Naive B cell (primary cell): Measurements from ENCODE around the gene CELF2. TPM values are rescaled to one million over a fixed set of nuclear protein-coding genes. Genes with fewer than 3 reads are reported as not detected.

ENCODE experiments used
- ATAC-seq, 2 donors: fragments of 150-1000 bp; cut with Tn5 transposase; 2 replicates each; pipeline ENCODE4 v1.10.0; 2021; ENCODE audit warnings: low read depth in 2 of 2, mild to moderate bottlenecking in 2 of 2, moderate library complexity in 2 of 2
- DNase-seq: peaks from one replicate; pipeline ENCODE4 v3.0.0; 2022
- H3K27ac Mint-ChIP-seq, 6 donors: one replicate each; pipeline ENCODE4 v1.8.0; 2020 to 2022; ENCODE audit warnings: mild to moderate bottlenecking in 6 of 6, mixed read lengths in 6 of 6, moderate library complexity in 5 of 6, inconsistent platforms in 2 of 6
- H3K27me3 Mint-ChIP-seq, 3 donors: one replicate each; pipeline ENCODE4 v1.8.0; 2021 to 2022; ENCODE audit warnings: mixed read lengths in 3 of 3, mild to moderate bottlenecking in 1 of 3
- H3K36me3 Mint-ChIP-seq, 2 donors: one replicate each; pipeline ENCODE4 v1.8.0; 2020 to 2022; ENCODE audit warnings: mixed read lengths in 2 of 2, inconsistent platforms in 1 of 2, mild to moderate bottlenecking in 1 of 2
- H3K4me1 Mint-ChIP-seq, 3 donors: one replicate each; pipeline ENCODE4 v1.8.0; 2020 to 2022; ENCODE audit warnings: mixed read lengths in 3 of 3, inconsistent platforms in 1 of 3, mild to moderate bottlenecking in 1 of 3, moderate library complexity in 1 of 3
- H3K4me3 Mint-ChIP-seq, 8 donors: one replicate each; pipeline ENCODE4 v1.8.0; 2020 to 2022; ENCODE audit warnings: mild to moderate bottlenecking in 8 of 8, mixed read lengths in 8 of 8, moderate library complexity in 8 of 8, inconsistent platforms in 2 of 8
- H3K9me3 Mint-ChIP-seq, 7 donors: one replicate each; pipeline ENCODE4 v1.8.0; 2020 to 2022; ENCODE audit warnings: mixed read lengths in 7 of 7, mild to moderate bottlenecking in 5 of 7, inconsistent platforms in 2 of 7, moderate library complexity in 1 of 7
- polyA plus RNA-seq, 6 donors: library from polyadenylated mRNA; unstranded; fragments of 300-500 nt; fragmentation: Illumina TruSeq; gene quantifications; one replicate each; pipeline ENCODE4 v1.2.3, GENCODE V29; 2021; ENCODE audit warnings: low read depth in 6 of 6

Gene CELF2
- polyA plus RNA-seq, 6 donors from 2014 or later, result 127 to 186 (median 141) TPM

GRCh38 chr10:11318826-11319598, 301.3 kb downstream of the CELF2 start:
- no peak for ATAC-seq
- Mint-ChIP-seq H3K9me3 (no peaks in the 10 kb centered on the region), H3K4me1 (peaks cover 8 to 12% (median 9%) of the 10 kb centered on the region in 3 donors), H3K27me3 (no peaks in the 10 kb centered on the region), H3K4me3 (no peak overlapping the region), H3K36me3 (peaks cover 32 to 54% of the 10 kb centered on the region in 2 donors), H3K27ac (peak overlapping the region in 4 of 6 donors; percentile 11 to 88 (median 56))
- DNase-seq, result no peak

- H3K27me3 Mint-ChIP-seq, result no peaks in the 10 kb centered on the region
- ATAC-seq, result no peak
- H3K4me1 Mint-ChIP-seq, result peaks cover 4 to 12% (median 8%) of the 10 kb centered on the region in 3 donors
- peak overlapping the region in 4 of 6 donors; percentile 38 to 67 (median 54) for H3K27ac Mint-ChIP-seq
- DNase-seq, result no peak
- H3K9me3 Mint-ChIP-seq, result no peaks in the 10 kb centered on the region
- H3K4me3 Mint-ChIP-seq, result no peak overlapping the region
- H3K36me3 Mint-ChIP-seq, result peaks cover 24 to 46% of the 10 kb centered on the region in 2 donors
Observed at GRCh38 chr10:11319990-11320602, 302.4 kb downstream of the CELF2 start.

GRCh38 chr10:11320809-11321520, 303.3 kb downstream of the CELF2 start:
- Mint-ChIP-seq H3K36me3 (peaks cover 23 to 45% of the 10 kb centered on the region in 2 donors), H3K4me3 (peak overlapping the region in 1 of 8 donors; percentile 4), H3K27me3 (no peaks in the 10 kb centered on the region), H3K9me3 (no peaks in the 10 kb centered on the region), H3K4me1 (peaks cover 4 to 12% (median 12%) of the 10 kb centered on the region in 3 donors), H3K27ac (peak overlapping the region in 4 of 6 donors; percentile 37 to 93 (median 72))
- DNase-seq, result no peak
- ATAC-seq, result no peak

GRCh38 chr10:11322698-11323097, 305.0 kb downstream of the CELF2 start:
- Mint-ChIP-seq H3K27ac (peak overlapping the region in 3 of 6 donors; percentile 15 to 47 (median 29)), H3K4me3 (no peak overlapping the region), H3K27me3 (no peaks in the 10 kb centered on the region), H3K4me1 (peaks cover 8 to 19% (median 15%) of the 10 kb centered on the region in 3 donors), H3K36me3 (peaks cover 23 to 49% of the 10 kb centered on the region in 2 donors), H3K9me3 (no peaks in the 10 kb centered on the region)
- ATAC-seq, result no peak
- no peak for DNase-seq

- ATAC-seq, result no peak
- no peaks in the 10 kb centered on the region for H3K27me3 Mint-ChIP-seq
- no peaks in the 10 kb centered on the region for H3K9me3 Mint-ChIP-seq
- H3K4me3 Mint-ChIP-seq, result no peak overlapping the region
- peaks cover 11 to 15% (median 15%) of the 10 kb centered on the region in 3 donors for H3K4me1 Mint-ChIP-seq
- peaks cover 18 to 42% of the 10 kb centered on the region in 2 donors for H3K36me3 Mint-ChIP-seq
- DNase-seq, result no peak
- H3K27ac Mint-ChIP-seq, result peak overlapping the region in 3 of 6 donors; percentile 68 to 86 (median 82)
Observed at GRCh38 chr10:11324761-11325321, 307.2 kb downstream of the CELF2 start.

GRCh38 chr10:11325817-11326216, 308.1 kb downstream of the CELF2 start:
- Mint-ChIP-seq H3K4me3 (no peak overlapping the region), H3K27ac (peak overlapping the region in 4 of 6 donors; percentile 39 to 84 (median 51)), H3K4me1 (peaks cover 17 to 21% (median 19%) of the 10 kb centered on the region in 3 donors), H3K9me3 (no peaks in the 10 kb centered on the region), H3K36me3 (peaks cover 19 to 44% of the 10 kb centered on the region in 2 donors), H3K27me3 (no peaks in the 10 kb centered on the region)
- ATAC-seq (no peak), DNase-seq (no peak)

GRCh38 chr10:11326241-11326640, 308.6 kb downstream of the CELF2 start:
- Mint-ChIP-seq H3K4me1 (peaks cover 13 to 21% (median 15%) of the 10 kb centered on the region in 3 donors), H3K9me3 (no peaks in the 10 kb centered on the region), H3K27ac (peak overlapping the region in 5 of 6 donors; percentile 62 to 84 (median 66)), H3K4me3 (no peak overlapping the region), H3K36me3 (peaks cover 15 to 40% of the 10 kb centered on the region in 2 donors), H3K27me3 (no peaks in the 10 kb centered on the region)
- ATAC-seq (no peak), DNase-seq (no peak)

- H3K9me3 Mint-ChIP-seq, result no peaks in the 10 kb centered on the region
- H3K4me1 Mint-ChIP-seq, result peaks cover 13 to 21% (median 15%) of the 10 kb centered on the region in 3 donors
- no peaks in the 10 kb centered on the region for H3K27me3 Mint-ChIP-seq
- no peak for DNase-seq
- H3K4me3 Mint-ChIP-seq, result no peak overlapping the region
- H3K36me3 Mint-ChIP-seq, result peaks cover 19 to 32% of the 10 kb centered on the region in 2 donors
- ATAC-seq, result peak in 1 of 2 donors; percentile 32
- peak overlapping the region in 5 of 6 donors; percentile 10 to 84 (median 75) for H3K27ac Mint-ChIP-seq
Observed at GRCh38 chr10:11326913-11327616, 309.4 kb downstream of the CELF2 start.

- peak overlapping the region in 5 of 6 donors; percentile 21 to 95 (median 79) for H3K27ac Mint-ChIP-seq
- DNase-seq (no peak), ATAC-seq (no peak)
- H3K36me3 Mint-ChIP-seq, result peaks cover 25 to 39% of the 10 kb centered on the region in 2 donors
- no peak overlapping the region for H3K4me3 Mint-ChIP-seq
- no peaks in the 10 kb centered on the region for H3K27me3 Mint-ChIP-seq
- no peaks in the 10 kb centered on the region for H3K9me3 Mint-ChIP-seq
- H3K4me1 Mint-ChIP-seq, result peaks cover 21 to 29% (median 25%) of the 10 kb centered on the region in 3 donors
Observed at GRCh38 chr10:11328264-11329061, 310.8 kb downstream of the CELF2 start.

- Mint-ChIP-seq H3K27me3 (no peaks in the 10 kb centered on the region), H3K36me3 (peaks cover 25 to 39% of the 10 kb centered on the region in 2 donors), H3K4me3 (no peak overlapping the region)
Observed at GRCh38 chr10:11329062-11329673, 311.5 kb downstream of the CELF2 start.

GRCh38 chr10:11330383-11331045, 312.8 kb downstream of the CELF2 start:
- no peaks in the 10 kb centered on the region for H3K27me3 Mint-ChIP-seq
- ATAC-seq, result no peak
- H3K36me3 Mint-ChIP-seq, result peaks cover 30 to 46% of the 10 kb centered on the region in 2 donors
- peaks cover 35 to 47% (median 43%) of the 10 kb centered on the region in 3 donors for H3K4me1 Mint-ChIP-seq
- no peaks in the 10 kb centered on the region for H3K9me3 Mint-ChIP-seq
- H3K4me3 Mint-ChIP-seq, result no peak overlapping the region
- DNase-seq, result no peak
- peak overlapping the region in 3 of 6 donors; percentile 67 to 82 (median 78) for H3K27ac Mint-ChIP-seq

More at GRCh38 chr10:11329062-11329673, 311.5 kb downstream of the CELF2 start:
- DNase-seq (no peak), ATAC-seq (no peak)
- Mint-ChIP-seq H3K27ac (peak overlapping the region in 5 of 6 donors; percentile 17 to 95 (median 79)), H3K9me3 (no peaks in the 10 kb centered on the region), H3K4me1 (peaks cover 23 to 34% (median 30%) of the 10 kb centered on the region in 3 donors)
